ENCODE data around the gene GALT.

GALT gene

GRCh38 chr9:34686231-34686630, 39.8 kb downstream of the GALT start:
- peak; percentile 38 for DNase-seq

DNA sequence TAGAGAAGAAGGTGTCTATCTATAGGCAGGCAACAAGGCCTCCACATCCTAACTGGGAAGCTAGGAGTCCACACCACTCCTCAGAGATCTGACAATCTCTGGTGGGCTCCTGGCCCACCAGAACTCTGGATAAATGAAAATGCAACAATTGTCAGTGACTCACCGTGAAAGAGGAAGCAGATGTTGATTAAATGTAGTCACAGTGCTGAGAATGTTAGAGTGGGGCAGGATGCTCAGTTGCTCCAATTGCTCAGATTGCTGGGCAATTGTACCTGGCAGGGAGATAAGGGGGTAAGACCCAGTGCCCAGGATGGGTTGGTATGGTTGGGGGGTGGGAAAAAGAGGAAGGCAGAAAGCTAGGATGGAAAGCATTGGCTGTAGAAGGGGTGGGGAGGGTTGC, 40.3 kb downstream of the GALT start:
- peak; percentile 14 for DNase-seq

- no peak for DNase-seq
Measured at GRCh38 chr9:34687276-34688030, 41.0 kb downstream of the GALT start.

- DNase-seq: no peak
Measured at GRCh38 chr9:34688329-34689115, 42.0 kb downstream of the GALT start.

GRCh38 chr9:34689116-34689470, 42.6 kb downstream of the GALT start:
- no peak for DNase-seq

DNA sequence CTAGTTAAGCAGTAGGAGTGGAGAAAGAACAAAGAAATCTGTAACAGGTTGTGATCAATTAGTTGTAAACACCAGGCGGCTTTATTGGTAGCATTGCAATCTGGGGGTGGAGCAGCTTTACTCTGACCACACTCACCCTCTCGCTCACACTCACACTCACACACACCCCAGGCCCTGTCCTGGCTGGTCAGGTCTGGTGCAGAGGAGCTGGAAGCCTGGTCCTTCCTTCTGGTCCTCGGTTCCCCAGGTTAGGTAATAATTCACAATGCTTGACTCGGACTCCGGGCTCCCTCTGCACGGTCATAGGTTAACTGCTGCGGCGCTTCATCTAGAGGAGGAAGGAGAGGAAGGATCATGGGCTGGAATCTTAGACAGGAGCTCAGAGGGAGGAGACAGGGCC, 43.0 kb downstream of the GALT start:
- DNase-seq: no peak

DNA sequence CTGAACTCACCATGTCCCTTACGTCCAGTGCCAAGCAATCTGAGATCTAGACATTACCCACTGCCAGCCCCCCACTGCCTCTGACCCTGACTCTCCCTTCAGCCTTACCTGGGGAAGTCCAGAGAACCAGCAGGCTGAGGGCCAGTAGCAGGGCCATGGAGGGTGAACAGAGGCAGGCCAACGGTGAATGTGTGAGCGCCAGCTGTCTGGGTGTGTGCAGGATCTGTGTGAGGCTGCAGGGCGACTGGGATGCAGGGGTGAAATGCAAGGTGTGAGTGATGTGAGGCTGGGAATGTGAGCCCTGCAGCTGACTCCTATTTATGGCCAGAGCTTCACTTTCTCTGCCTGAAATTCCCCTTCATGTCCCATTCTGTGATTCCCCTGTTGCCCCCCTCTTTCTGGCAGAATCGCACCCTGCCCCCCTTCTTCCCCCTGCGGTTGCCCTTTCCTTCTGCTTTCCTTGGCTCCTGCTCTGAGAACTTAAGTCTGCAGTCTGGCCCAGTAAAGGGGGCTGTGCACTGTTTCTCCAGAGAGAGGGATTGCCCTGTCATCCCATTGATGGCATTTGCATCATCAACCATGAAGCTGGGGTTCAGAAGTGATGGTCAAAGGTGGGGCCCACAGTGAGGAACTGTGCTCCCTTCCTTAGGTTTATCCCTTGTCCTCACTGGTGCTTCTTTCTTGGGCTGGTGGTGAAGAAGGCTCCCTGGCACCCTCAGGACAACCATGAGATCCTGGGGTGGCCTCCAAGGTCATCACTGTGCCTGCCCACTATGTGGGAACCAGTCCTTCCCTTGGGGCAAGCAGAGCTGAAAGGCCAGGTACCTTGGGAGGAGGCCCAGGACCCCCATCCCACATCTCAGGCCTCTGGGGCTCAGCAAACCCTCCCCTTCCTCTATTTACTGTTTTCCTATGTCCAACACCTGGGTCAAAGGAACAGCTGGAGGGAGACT, 44.8 kb downstream of the GALT start, which contains the start of gene CCL19:
CCL19 (minus strand) TSS at position 294 of the 953 bp plus-strand sequence; CDS start at position 157, 137 bp downstream.
- no peak for DNase-seq

DNA sequence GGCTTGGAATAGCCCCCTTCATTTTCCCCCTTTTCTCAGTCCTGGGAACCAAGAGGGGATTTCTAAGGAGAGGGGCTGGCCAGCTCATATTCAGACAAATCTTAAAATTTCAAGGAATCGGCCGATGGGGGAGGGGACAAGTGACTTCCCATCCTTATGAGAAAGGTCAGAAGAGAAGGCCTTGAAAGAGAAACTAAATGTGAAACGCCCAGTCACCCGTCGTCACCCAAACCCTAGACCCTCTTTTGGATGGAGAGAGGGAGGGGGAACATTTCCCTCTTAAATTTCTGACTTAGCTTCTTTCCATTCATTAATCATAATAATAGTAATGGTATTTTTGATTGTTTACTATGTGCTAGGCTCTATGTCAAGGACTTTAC, 45.5 kb downstream of the GALT start:
- DNase-seq: no peak

DNA sequence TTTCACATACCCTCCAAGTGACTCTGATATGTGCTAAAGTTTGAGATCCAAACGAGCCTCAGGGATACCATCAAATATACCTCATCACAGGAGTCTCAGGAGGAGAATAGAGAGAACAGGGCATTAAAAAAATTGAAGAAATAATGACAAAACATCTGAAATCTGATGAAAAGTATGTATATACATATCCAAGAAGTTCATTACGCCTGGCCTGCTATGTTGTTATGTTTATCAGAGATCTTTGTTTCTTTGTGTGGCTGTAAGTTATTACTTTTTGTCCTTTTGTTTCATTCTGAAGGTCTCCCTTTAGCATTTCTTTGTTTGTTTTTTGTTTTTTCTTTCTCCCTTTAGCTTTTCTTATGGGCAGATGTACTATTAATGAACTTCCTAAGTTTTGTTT, 47.1 kb downstream of the GALT start:
- no peak for DNase-seq

DNA sequence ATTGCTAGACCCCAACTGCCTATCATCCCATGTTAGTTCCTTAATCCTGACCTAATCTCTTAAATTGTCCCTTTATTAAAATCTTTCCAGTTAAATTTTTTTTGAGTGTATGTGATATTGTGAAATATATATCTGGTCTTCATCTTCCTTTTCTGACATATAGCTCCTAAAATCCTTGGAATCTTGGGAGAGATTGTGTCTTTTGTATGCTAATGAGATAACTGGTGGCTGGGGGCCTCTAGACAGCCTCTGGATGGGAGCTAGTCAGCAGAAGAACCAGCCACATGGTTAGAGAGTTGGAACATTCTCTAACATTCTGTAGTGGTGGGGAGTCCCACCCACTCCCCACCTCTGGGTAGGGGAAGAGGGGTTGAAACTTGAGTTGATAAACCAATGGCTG, 48.3 kb downstream of the GALT start:
- no peak for DNase-seq

Measured in fibroblast of skin of right biceps (primary cell).